HG03571 (cell line): Measurements from ENCODE around the gene MYOT.
"Not testable (repeated sequence)": the region's sequence is repeated elsewhere in the genome, so short reads cannot be mapped to it uniquely, and the experiment has no call there.

Experiments
- ATAC-seq: cut with Tn5 transposase; IDR thresholded peaks from one replicate; pipeline ENCODE4 v1.9.1; 2021; ENCODE audit not compliant: unreplicated experiment

MYOT gene

GRCh38 chr5:137856201-137856600 is 11.5 kb upstream of the MYOT start:
- ATAC-seq, result no peak

- no peak for ATAC-seq
These were observed 10.5 kb upstream of the MYOT start for GRCh38 chr5:137856916-137857862.

- peak; percentile 80 for ATAC-seq
These were observed 9.3 kb upstream of the MYOT start for GRCh38 chr5:137858223-137858916.

- no peak for ATAC-seq
These were observed 8.7 kb upstream of the MYOT start for GRCh38 chr5:137858954-137859353.

- ATAC-seq, result no peak
These were observed 5.4 kb upstream of the MYOT start for GRCh38 chr5:137862251-137862650.

GRCh38 chr5:137863653-137864052 is 4.0 kb upstream of the MYOT start:
- not testable (repeated sequence) for ATAC-seq

- no peak for ATAC-seq
These were observed 895 bp upstream of the MYOT start for GRCh38 chr5:137866541-137867388.

- ATAC-seq, result no peak
These were observed 3.1 kb downstream of the MYOT start for GRCh38 chr5:137870647-137871339.

GRCh38 chr5:137871571-137871970 is 3.9 kb downstream of the MYOT start:
- ATAC-seq, result no peak

GRCh38 chr5:137872466-137872865 is 4.8 kb downstream of the MYOT start:
- ATAC-seq, result no peak

GRCh38 chr5:137876101-137876500 is 8.4 kb downstream of the MYOT start:
- no peak for ATAC-seq

- no peak for ATAC-seq
These were observed 12.7 kb downstream of the MYOT start for GRCh38 chr5:137880313-137880712.

GRCh38 chr5:137887831-137888230 is 20.2 kb downstream of the MYOT start:
- ATAC-seq, result no peak

- ATAC-seq, result no peak
These were observed 20.8 kb downstream of the MYOT start for GRCh38 chr5:137888466-137888862.

- ATAC-seq, result peak; percentile 98
These were observed 21.5 kb downstream of the MYOT start, which contains the start of gene PKD2L2 for GRCh38 chr5:137888863-137889759. Gene PKD2L2, plus strand, starts transcription at chr5:137889457. Its CDS starts 35 bp downstream, at chr5:137889492.

- no peak for ATAC-seq
These were observed 23.2 kb downstream of the MYOT start for GRCh38 chr5:137890845-137891244.

- ATAC-seq, result no peak
These were observed 24.2 kb downstream of the MYOT start for GRCh38 chr5:137891849-137892248.

- ATAC-seq, result no peak
These were observed 26.9 kb downstream of the MYOT start for GRCh38 chr5:137894586-137894985.

GRCh38 chr5:137896560-137896959 is 28.9 kb downstream of the MYOT start:
- ATAC-seq, result no peak
